Activated CD8-positive, alpha-beta memory T cell treated with anti-CD3 and anti-CD28 coated beads for 1 hour (primary cell): ENCODE data around the gene HSPB7.
"Not testable (repeated sequence)": the region's sequence is repeated elsewhere in the genome, so short reads cannot be mapped to it uniquely, and the experiment has no call there.

Source experiments
- DNase-seq, 2 donors: peaks; one replicate each; pipeline ENCODE4 v3.0.0-alpha.2; 2020; ENCODE audit warnings: low read depth in 1 of 2; ENCODE audit errors: extremely low read depth in 1 of 2

HSPB7 gene

DNA sequence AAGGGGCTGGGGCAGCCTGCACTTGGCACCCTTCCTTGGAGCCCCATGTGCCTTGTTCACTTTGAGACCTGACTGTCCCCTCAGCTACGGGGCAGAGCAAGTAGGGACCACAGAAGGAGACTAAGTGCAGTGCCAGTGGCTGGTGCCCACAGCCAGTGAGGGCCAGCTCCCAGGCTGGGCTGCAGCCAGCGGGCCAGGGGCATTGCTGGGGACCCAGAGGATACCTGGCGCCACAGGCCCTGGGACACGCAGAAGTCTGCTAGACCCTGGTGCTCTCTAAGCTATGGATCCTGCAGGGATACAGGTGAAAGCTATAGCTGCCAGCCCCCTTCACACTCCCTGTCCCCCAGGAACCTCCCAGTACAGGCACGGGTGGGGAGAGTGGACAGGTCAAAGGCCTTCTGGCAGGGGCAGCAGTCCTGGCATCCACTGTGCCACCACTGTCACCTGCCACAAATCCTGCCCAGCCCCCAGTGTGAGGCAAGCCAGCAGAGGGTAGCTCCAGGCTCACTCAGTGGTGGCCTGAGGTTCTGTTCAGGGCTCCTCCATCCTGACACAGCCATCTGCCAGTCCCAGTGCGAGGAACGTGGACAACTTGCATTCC lies 5.3 kb upstream of the HSPB7 start:
- no peak for DNase-seq

DNA sequence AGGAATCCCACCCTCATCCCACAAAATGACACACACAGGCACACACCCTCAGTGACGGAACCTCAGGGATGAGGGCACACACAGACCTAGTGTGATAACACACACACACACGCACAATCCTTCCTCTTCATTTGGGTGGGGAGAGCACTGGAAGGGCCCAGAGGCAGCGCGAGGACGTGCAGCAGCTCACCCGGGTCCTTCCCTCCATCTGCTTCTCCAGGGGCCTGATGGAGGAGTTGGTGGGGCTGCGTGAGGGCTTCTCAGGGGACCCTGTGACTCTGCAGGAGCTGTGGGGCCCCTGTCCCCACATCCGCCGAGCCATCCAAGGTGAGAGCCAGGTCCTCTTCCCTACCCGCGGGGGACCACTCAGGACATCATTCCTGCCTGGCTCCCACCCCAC lies 4.5 kb upstream of the HSPB7 start:
- DNase-seq: no peak

DNA sequence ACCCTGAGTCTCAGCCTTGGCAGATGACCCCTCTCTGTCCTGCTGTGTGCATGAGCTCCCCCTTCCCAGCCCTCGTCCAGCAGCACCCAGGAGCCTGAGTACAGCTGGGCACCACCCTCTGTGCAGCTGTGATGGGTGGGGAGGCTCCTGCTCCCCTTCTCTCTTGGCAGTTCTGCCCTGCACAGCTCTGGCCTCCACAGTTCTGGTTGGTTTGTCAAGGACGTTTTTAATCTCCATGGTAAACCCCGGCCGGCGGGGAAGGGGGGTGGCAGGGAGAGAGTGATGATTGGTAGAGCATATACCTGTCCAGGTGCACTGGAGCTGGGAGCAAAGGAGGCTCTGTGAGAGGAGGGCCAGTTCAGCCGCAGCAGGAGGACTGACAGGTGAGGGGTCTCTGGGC lies 3.8 kb upstream of the HSPB7 start, which contains the start of gene CLCNKA:
Gene CLCNKA, plus strand, starts transcription at position 356 of the 400 bp plus-strand sequence. CDS start 584 bp downstream, outside the sequence.
- no peak for DNase-seq

DNA sequence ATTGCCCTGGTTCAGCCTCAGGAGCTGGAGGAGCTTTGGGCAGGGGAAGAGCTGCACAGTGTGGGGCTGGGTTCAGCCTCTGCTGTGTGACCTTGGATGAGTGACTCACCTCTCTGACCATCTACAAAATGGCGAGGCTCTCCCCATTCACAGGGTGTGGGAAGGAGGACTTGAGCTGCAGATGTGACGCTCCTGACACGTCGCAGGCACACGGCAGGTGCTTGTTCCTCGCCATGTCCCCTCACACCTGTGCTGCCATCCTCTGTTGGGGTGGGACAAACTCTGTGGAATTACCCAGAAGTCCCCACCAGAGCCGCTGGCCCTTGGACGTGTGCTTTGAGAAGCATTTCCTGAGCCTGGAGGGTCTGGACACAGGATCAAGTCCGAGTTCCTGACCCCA lies 3.0 kb upstream of the HSPB7 start:
- not testable (repeated sequence) for DNase-seq

DNA sequence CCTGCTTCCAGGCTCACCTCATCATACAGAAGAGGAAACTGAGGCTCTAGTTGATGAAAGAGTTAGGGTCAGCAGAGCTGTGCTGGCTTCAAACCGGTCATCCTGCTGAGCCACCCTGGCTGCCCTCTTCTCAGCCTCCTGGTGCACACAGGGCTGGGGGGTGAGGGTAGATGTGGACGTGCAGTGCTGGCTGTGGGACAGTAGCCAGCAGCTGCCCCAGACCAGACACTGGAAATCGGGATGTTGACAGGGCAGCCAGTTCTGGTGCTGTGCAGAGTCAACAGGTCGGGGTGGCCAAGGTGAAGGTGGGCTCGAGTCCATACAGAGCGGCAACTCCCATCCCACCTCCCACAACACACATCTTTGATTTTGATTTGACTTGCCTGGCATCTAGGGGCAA lies 2.5 kb upstream of the HSPB7 start:
- DNase-seq: no peak

DNA sequence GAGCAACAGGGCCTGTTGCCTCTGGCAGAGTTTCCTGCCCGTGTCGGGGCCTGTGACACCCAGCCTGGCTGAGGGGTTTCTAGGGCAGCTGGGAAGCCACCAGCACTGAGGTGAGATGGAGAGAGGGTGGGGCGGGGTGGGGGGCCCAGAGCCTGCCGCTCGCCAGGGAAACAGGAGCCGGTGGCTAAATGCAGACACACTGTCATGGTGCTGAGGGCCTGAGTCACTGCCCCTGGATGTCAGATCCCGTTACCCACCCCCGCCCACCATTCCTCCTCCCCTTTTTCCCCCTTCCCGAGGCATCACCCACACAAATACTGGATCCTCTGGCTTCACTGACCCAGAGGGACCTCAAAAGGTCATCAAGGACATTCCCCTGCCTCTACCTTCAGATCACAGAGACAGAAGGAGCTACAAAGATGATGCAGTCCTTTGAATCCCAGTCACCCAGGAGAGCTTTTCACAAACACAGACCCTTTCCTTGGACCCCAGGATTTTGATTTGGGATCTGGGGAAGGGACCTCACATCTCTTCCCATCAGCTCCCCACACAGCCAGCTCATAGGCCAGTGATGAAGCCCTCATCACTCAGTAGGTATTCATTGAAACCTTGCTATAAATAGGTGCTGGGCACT lies 1.9 kb upstream of the HSPB7 start:
- no peak for DNase-seq

DNA sequence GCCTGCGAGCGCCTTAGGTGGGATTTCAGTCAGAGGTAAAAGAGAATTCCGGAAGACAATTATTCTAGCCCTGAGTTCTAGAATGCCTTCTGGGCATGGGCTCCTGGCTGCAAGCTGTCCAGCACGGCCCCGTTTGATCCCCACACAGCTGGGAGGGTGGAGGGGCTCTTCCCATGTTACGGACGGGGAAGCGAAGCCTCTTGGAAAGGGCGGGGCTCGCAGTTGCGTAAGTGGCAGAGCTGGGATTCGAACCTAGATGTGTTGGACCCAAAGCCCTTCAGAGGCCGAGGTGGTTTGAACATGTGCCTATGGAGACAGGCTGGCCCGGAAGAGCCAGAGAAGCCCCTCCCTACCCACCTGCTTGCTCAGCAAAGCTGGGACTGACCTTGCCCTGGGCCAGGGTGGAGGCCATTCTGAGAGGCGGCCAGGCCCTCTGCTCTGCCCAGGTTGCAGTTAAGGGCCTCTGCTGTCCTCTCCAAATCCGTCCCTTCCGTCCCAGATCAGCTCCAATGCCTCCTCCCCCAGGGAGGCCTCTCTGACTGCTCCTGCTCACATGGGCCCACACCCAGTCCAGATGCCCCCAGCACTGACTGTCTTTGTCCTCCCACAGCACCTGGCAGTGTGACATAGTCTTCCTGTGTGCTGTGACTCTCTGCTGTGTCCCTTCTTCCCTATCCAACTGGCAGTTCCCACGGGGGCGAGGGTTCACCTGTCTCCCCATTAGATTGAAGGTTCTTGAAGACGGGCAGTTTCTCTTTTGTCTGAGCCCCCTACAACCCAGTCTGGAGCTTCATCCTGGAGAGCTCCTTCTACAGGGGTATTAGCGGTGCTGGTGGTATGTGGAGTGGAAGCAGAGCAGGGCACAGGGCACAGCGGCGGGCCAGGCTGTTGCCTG lies 1.2 kb upstream of the HSPB7 start:
- DNase-seq: no peak

DNA sequence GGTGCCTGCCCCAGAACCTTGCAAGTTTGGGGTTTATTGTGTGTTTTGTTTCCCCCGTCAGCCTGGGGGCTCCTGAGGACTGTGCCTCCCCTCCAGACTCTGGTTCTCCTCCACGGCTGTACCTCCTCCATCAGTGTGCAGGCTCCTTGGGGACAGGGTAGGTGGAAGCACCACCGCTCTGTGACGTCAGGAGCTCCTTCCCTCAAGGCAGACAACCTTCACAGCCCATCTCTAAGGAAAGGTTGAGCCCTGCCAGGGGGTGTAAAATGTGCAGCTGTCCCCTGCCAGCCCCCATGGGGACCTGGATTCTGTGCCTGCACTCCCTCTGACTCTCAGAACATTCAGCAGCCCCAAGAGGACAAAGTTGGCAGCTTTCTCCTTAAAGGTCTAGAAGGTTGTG lies 465 bp upstream of the HSPB7 start:
- DNase-seq: no peak

DNA sequence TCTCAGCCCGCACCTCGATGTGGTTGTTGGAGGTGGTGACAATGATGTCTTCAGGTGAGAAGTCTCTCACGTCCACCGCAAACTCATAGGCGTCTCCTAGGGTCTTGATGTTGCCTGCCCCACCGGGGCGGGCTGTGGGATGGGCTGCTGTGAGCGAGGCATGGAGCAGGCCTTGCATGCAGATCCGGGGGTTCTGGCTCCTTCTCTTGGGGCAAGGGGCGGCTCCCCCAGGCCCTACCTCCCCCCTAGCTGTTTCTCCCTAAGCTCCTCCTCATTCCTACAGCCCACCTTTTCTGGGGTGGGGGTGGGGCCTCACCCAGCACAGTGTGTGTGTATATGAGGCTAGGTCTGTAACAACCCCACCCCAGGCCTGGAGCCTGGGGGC lies 775 bp downstream of the HSPB7 start:
- DNase-seq: no peak

DNA sequence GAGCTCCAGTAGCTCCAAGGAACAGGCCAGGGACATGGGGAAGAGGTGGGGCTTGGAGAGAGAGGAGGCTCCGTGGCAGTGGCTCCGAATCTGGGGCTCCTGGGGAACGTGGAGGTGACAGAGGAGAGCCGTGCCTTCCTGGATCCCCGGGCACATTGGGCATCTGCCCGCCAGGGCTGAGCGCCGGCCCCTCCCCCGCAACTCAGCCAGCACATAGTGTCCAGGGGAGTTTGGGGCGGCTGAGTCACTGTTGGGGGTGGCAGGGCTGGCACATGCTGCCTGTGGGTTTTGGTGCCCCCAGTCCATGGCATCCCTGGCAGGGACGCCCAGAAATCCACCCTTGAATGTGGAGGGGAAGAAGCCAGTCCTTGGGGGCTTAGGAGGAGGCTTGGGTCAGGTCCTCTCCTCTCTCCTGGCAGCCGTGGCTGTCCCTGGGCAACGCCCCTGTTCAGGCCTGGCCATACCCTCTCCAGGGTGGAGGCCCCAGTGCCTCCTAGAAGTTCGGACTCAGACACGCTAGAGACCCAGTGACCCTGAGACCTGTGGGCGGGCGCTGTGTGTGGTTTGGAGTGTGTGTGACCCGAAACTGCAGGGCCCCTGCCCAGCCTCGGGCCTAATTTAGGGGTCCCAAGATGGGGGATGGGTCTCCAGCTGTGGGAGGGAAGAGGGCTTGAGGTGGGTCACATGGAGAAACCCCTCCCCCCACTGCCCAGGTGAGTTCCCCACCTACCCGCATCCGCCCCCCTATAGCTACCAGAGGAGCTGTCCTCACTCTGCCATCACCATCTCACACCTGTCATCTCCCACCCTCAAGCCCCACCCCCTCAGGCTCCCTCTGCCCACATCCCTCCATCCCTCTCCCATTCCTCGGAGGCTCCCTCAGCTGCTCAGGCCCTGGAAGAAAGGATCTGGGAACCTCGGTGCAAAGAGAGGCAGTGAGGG lies 1.6 kb downstream of the HSPB7 start:
- DNase-seq: no peak

DNA sequence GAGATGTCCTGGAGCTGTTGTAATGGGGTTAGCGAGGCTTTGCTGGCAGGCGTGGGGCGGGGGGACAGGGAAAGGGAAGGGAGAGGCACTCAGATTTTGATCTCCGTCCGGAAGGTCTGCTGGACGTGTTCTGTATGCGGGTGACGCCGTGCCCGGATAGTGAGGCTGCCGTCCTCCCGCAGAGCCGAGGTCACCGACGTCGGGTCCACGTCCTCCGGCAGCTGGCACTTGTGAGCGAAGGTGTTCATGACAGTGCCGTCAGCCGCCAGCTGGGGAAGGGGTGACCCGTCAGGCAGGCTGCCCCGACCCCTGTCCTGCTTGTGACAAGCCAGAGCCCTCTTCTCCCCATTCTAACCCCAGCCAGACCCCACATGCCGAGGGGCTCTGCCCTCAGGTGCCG lies 2.4 kb downstream of the HSPB7 start:
- DNase-seq: no peak

DNA sequence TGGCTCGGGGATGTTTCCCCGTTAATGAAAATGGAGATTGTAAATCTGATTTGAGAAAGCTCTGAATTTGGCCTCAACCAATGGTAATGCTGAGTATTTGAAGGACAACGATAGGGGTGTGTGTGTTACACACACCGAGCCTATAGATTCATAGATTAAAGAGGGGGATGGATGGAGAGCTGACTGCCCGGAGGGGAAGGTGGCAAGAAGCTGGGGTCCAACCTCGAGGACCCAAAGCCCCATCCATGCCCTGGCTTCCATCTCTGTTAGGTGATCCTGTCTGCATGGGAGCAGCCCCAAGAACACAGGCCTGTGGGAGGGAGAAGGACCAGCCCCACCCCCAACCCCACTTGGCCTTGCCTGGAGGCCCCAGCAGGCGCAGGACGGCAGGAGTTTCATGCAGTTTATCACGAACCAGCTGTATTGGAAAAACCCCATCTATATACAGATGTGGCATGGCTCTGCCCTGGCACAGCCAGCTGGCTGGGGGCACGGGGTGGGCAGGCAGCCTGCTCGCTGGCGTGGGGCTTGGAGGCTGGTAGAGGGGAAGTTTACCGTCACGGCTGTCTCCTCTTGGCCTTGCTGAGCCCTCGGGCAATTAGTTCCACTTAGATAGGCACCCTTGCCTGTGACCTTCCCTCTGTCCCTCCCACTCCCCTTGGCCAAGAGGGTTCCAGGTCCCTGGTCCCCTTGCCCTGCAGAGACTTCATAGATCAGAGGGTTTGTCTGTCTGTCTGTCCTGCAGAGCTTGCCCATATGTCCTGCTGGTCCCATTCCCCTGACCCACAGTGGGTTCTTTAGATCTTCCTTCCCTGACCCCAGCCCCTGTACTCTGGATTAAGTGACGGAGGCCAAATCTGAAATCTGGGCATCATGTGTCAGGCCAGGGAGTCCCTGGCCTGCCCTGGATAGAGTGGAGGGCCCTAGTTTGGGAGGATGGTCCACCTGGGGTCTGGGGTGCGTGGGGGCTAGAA lies 3.0 kb downstream of the HSPB7 start:
- no peak for DNase-seq

DNA sequence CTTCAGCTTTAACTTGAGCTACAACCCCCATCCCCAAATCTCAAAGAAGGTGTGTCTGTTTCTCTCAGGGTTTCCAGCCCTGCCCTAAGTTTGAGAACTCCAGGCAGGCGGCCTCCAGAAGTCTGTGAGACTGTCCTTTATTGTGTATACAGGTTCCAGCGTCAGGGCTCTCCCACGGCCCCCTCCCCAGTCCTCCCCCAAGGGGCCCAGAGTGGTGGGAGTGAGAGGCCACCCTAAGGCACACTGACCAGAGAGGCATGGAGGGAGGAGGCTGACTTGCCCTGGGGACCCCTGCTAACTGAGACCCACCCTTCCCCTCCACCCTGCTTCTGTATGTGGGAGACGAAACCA lies 4.0 kb downstream of the HSPB7 start:
- DNase-seq: no peak

DNA sequence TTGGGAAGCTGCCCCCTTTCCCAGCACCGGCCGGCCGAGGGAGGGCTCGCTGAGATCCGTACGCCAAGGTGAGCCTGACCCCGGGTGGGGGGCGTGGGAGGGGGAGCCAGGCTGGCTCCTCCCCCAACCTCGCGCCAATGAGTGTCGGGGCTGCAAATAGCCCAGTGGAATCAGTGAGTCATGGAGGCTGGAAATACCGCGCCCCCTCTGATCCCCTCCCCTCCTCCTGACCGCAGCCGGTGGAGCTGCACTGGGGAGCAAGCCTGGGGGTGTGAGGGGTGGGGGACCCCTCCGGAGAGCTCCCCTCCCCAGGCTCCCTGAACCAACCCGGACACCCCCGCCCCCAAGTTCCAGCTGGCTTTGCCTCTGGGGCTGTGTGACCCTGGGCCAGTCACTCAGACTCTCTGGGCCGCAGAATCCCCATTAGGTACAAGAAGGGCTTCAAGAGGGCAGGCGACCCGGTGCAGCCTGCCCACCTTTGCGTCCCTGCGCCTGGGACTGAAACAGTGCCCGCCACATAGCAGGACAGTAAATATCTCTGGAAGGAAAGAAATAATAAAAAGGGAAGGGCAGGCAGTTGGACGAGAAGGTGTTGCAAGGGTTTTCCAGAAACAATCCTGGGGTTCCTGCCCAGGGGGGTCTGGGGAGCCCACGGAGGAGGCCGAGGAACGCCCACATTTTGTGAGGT lies 4.5 kb downstream of the HSPB7 start:
- peak; percentile 26 to 37 for DNase-seq

DNA sequence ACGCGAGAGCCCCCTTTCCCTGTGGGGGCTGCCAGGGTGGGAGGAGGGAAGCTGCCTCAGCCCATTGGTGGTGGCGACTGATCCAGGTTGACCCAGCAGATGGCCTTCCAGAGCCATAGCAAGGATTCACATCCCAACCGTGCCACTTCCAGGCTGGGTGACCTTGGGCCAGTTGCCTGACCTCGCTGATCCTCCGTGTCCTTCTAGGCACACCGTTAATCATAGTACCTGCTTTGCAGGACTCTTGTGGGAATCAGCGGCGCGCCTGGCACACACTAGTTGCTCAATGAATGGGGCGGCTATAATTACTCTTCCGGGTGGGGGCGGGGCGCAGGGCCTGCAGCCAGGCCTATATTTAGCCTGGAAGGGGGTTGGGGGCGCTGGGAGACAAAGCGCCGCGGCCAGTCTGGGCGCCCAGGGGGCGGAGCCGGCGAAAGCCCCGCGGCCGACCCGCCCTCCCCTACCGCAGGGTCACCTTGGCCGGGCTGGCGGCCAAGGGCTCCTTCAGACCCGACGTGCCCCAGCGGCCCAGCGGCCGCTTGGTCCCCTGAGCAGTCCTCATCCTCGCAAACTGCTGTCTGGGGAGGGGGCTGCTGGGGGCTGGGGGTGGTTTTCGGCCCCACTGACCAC lies 5.1 kb downstream of the HSPB7 start:
- DNase-seq: no peak

DNA sequence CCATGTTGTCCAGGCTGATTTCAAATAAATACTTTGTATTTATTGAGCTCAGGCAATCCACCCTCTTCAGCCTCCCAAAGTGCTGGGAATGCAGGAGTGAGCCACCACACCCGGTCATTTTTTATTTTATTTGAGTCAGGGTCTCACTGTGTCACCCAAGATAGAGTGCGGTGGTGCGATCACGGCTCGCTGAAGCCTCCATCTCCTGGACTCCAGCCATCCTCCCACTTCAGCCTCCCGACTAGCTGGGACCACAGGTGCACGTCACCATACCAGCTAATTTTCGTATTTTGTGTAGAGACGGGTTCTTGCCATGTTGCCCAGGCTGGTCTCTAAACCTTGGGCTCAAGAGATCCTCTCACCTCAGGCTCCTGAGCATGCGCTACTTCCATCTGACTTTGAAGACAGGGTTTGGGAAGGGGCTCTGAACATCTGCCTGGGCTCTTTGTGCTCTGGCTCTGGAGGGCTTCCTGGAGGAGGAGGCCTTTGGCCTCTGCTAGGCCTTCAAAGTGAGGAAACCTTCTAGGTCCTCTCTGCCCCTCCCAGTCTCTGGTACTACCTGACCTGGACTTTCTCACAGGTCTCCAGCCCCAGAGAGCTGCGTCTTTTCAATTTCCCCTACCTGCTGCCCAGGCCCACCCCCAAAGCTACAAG lies 5.8 kb downstream of the HSPB7 start:
- no peak for DNase-seq

DNA sequence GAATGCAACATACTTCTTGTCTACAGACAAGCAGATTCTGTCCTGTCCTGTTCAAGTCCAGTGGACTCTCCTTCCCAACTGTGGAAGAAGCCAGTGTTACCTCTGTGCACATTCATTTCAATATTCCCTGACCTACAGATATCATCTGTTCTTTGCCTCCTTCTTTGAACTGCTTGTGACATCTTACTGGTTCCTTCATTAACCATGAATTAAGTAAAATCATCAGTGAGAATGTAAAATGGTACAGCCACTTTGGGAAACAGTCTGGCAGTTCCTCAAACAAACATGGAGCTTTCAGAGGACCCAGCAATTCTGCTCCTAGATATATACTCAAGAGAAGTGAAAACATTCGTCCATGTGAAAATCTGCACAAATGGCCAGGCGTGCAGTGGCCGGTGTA lies 7.0 kb downstream of the HSPB7 start:
- DNase-seq: no peak

DNA sequence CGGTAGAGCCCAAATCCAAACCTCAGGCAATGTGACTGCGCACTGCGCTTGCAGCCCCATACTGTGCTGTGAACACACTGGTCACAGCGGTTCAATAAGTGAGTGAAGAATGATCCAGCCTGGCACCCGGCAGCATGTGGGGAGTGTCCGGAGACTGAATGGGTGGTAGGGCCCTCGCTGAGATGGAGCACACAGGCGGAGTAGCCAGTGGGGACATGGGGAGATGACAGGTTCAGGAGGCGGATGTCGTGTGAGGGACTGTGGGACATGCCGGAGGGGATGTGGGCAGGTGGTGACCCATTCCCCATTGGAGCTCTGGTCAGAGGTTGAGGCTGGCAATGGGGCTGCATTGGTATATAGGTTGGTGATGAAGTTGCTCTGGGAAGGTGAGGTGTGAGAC lies 8.2 kb downstream of the HSPB7 start:
- DNase-seq: no peak
